Brain pericyte (primary cell): ENCODE measurements around the gene CABP4.
"Not testable (repeated sequence)": the region's sequence is repeated elsewhere in the genome, so short reads cannot be mapped to it uniquely, and the experiment has no call there.

Experiments
- DNase-seq: peaks from one replicate; pipeline ENCODE4 v3.0.0-alpha.2; 2012; ENCODE audit warnings: low read depth, low spot score

The CABP4 gene

DNA sequence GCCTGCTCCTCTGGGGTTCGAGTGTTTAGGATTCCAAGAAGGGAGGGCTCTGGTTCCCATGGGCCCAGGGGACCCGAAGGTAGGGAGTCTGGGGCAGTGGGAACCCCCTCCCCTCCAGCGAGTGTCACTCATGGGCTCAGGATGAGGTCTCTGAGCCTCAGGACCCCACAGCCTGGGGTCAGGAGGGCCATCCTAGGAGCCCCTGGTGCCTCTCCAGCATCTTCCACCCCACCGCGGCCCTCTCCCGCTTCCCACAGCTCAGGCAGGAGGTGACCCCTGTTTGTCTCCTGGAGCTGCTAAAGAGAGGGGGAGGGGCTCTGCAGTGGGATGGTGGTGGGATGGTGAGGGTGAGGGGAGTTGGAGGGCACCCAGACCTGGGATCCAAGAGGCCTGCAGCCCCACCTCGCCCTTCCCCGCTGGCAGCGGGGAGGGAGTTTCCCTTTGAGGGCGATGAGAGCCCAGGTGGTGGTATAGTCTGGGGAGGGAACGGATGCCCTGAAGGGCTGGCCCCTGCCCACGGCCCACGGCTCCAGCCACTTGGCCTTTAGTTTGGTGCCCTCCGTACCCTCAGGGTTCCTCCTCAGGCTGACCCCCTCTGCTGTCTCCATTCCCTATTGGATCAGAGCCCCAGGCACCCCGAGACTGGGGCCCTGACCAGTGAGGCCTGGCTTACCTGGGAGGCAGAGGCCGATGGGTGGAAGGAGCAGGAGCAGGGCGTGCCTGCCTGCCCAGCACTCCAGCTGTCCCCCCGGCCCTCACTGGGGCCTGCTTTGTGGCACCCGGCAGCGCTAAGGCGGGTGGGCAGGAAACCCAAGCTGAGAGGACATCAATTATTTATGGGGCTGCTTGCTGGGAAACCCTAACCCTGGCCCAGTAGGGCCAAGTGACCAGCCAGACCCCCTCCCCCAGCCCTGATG lies 1.1 kb upstream of the CABP4 start:
- no peak for DNase-seq

DNA sequence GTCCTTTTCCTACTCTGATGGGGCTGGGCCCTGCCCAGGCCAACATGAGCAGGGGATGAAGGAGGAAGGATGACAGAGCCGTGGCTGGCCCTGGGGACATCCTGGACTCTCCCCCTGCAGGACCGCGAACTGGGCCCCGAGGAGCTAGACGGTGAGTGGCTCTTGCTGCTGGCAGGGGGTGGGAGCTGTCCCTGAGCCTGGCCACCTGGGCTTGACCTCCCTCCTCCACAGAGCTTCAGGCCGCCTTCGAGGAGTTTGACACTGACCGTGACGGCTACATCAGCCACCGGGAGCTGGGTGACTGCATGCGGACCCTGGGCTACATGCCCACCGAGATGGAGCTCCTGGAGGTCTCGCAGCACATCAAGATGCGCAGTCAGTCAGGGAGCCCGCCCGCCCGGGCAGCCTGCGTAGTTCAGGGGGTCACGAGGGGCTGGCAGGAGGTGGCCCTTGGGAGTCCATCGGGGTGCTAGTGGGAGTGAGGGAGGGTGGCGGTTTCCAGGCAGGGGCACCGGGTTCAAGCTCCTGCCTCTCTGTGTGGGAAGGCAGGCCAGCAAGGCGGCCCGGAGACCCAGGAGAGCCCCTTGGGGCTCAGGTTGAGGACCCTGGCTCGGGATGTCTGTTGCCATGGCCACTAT lies 1.0 kb downstream of the CABP4 start:
- DNase-seq = no peak

GRCh38 chr11:67457453-67457852 lies 2.3 kb downstream of the CABP4 start:
- no peak for DNase-seq

DNA sequence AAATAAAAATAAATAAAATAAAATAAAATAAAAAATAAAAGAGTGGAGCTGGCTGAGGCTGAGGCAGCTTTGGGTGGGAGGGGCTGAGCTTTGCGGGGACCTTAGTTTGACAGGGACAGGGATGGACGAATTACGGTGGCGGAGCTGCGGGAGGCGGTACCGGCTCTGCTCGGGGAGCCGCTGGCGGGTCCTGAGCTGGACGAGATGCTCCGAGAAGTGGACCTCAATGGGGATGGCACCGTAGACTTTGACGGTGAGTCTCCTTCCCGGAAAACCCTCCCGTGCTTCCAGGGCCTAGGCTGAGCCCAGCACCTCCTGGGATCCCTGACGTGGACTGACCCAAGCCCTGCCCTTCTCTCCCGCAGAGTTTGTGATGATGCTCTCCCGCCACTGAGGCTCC lies 3.1 kb downstream of the CABP4 start:
- DNase-seq = no peak

- DNase-seq = no peak
Observed at GRCh38 chr11:67463186-67463585, 8.0 kb downstream of the CABP4 start.

DNA sequence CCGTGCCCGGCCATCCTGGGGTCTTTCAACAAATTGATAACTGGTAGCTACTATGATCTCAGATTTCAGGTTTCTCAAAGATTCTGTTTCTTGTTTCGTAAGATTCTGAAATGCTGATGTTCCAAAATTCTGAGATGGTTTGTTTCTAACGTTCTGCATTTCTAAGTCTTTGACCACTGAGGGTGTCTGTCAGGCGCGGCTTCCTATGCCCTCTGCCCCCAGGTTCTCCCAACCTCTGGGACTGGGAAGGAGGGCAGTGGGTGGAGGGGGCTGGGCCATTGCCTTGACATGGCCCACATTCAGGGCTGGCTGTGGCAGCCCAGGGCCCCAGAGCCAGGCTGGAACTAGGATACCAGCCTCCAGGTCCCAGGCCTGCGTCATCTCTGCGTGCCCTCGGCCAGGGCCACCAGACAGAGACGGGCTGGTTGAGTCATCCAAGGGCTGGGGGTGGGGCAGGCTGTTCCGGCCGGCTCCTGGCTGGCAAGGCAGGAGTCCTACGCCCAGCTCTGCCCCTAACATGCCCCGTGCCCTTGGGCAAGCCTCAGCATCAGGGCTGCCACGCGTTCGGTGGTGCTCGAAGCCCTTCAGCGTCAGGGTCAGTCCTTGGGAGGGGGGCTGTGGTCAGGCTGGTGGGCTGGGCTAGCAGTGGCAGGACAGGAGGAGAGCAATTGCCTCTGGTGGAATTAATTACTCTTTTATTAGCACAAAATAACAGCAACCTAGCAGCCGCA lies 8.7 kb downstream of the CABP4 start:
- DNase-seq = no peak

DNA sequence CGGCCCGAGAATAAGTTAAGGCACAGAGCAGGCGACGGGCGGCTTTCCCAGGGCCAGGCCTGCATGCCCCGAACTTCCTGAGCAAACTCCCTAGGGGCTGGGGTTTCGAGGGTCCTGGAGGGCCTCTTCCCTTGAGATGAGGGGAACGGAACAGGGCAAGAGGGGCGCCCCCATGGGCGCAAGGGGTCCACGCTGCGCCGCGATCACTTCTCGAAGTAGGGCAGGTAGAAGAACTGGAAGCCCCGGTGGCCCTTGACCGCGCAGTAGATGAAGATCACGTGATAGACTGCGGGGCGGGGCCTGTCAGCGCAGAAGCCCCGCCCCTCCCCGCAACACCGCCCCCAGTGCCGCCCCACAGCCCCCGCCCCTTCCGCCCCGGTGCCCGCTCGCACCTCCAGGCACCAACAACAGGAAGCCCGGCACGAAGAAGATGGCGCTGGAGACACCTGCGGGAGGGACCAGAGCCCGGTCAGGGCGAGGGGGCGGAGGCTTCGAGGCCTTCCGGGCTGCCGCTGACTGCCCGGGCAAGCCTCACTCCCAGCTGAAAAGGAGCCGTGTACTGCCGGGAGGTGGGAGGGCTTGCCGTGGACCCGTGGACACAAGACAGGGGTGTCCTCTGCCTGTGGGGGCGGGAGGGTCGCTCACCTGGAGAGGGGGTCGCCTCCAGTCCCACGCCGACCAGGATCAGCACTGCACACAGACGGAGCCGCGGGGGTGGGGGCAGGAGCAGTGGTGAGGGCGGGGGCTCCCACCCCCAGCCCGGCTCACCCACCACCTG lies 9.4 kb downstream of the CABP4 start:
- DNase-seq = no peak

DNA sequence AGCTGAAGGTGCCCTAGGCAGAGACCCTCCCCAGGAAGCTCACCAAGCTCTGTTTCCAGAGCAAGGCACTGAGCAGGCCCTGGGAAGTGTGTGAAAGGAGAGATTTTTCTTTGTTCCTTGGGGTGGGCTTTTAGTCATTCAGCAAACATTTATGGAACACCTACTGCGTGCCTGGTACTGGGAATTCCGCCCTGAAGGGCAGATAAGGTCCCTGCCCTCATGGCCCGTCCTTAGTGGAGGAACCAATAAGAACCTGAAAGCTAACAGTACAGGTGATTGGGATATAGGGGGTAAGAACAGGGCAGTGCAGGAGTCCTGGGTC lies 10.0 kb downstream of the CABP4 start:
- no peak for DNase-seq

GRCh38 chr11:67465530-67465929 lies 10.4 kb downstream of the CABP4 start:
- not testable (repeated sequence) for DNase-seq

GRCh38 chr11:67466367-67466766 lies 11.2 kb downstream of the CABP4 start:
- DNase-seq = no peak

DNA sequence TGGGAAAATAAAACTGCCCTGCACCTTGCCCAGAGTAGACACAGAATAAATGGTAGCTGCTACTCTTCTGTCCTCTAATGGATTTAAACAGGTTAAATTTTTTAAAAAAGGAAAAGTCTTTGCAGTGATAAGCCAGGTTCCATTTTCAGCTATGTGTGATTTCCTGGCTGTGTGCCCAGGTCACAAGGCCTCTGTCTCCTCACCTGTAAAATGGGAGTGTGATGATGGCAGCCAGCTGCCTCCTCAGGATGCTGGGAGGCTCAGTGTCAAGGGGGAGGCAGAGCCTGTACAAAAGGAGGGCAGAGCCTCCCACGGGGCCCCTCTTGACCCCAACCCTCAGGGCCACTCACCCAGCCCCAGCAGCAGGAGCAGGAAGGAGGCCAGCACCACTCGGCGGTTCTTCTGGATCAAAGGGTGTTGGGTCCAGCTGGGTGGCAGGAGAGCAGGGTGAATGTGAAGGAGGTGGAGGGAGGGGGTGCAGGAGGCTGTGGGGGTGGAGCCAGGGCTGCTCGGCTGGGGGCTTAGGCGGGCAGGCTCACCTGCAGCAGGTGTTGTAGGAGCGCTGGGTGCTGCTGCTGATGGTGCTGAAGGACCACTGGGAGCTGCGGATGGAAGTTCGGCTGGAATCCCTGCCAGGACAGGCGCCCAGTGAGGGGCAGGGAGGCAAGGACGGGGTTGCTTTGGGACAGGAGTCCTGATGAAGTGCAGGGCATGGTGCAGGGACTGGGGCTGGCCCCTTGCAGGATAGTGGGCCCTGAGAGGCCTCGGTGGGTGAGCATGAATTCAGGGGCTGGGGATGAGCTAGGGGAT lies 12.0 kb downstream of the CABP4 start:
- no peak for DNase-seq

DNA sequence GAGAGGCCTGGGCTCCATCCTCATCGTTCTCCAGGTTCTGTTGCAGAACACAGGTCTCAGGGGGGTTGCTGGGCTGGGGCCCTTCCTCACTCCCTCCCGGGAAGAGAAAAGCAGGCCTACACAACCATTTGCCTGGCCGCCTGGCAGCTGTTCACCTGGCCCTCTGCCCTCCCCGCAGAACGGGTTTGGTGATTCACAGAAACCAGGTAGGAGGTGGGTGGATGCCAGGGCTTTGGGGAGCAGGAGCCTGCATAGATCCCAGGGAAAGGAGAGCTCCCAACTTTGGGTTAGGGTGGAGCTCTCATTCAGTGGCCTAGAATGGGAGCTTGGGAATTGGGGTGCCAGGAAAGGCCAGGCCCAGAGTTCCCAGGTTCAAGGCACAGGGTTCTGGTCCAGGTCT lies 12.9 kb downstream of the CABP4 start:
- no peak for DNase-seq

GRCh38 chr11:67468456-67468758 lies 13.3 kb downstream of the CABP4 start:
- no peak for DNase-seq

DNA sequence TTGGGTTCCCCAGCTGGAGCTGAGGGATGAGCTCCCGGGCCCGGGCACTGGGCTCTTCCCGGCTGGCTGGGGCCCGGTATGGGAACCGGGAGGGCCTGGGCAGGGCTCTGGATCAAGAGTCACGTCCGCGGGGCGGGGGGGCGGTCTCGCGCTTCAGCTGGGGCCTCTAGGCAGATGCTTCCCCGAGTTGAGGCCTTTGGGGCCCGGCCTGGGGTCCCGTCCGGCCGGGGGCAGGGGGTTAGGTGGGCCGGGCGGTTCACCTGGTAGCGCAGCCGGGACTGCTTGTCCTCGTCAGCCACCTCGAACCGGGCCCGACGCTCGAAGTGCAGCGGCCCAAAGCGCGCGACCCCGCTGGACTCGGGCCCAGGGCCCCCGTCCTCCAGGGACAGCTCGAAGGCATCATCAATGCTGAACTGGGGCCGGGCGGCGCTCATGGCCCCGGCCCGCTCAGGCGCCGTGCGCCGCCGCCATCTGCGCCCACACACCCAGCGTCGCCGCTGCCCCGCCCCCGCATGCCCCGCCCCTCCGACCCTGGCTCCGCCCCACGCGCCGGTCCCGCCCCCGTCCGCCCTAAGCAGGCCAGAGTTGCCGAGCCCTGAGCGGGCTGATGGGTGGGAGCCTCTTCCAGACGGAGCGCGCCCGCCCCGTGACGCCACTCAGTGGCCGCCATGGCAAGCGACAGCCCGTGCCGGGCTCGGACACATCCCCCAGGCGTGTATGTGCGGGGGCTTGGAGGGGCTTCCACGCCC lies 13.8 kb downstream of the CABP4 start, which contains the start of gene TMEM134:
TSS of gene TMEM134 (minus strand) at position 493 of the 749 bp plus-strand sequence. CDS start at position 434, 59 bp downstream.
- peak; percentile 41 for DNase-seq

GRCh38 chr11:67469508-67469811 lies 14.3 kb downstream of the CABP4 start:
- no peak for DNase-seq

GRCh38 chr11:67470337-67471002 lies 15.3 kb downstream of the CABP4 start:
- DNase-seq = no peak

DNA sequence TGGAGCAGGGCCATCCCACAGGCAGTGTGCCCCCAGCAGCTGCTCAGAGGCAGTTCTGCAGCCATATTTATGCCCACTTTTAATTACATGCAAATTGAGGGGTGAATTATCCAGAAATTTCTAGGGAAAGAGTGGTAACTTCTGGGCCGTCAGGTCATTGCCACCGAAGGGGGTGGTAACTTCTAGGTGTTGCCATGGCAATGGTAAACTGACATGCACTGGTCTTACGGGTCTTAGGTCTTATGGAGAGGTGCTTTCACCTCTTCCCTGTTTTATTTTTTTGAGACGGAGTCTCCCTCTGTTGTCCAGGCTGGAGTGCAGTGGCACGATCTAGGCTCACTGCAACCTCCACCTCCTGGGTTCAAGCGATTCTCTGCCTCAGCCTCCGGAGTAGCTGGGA lies 17.7 kb downstream of the CABP4 start:
- no peak for DNase-seq

DNA sequence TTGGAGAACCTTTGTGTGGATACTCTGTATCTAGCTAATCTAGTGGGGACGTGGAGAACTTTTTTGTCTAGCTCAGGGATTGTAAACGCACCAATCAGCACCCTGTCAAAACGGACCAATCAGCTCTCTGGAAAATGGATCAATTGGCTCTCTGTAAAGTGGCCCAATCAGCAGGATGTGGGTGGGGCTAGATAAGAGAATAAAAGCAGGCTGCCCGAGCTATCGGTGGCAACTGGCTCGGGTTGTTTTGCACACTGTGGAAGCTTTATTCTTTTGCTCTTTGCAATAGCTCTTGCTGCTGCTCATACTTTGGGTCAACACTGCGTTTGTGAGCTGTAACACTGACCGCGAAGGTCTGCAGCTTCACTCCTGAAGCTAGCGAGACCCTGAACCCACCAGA lies 21.5 kb downstream of the CABP4 start:
- not testable (repeated sequence) for DNase-seq

DNA sequence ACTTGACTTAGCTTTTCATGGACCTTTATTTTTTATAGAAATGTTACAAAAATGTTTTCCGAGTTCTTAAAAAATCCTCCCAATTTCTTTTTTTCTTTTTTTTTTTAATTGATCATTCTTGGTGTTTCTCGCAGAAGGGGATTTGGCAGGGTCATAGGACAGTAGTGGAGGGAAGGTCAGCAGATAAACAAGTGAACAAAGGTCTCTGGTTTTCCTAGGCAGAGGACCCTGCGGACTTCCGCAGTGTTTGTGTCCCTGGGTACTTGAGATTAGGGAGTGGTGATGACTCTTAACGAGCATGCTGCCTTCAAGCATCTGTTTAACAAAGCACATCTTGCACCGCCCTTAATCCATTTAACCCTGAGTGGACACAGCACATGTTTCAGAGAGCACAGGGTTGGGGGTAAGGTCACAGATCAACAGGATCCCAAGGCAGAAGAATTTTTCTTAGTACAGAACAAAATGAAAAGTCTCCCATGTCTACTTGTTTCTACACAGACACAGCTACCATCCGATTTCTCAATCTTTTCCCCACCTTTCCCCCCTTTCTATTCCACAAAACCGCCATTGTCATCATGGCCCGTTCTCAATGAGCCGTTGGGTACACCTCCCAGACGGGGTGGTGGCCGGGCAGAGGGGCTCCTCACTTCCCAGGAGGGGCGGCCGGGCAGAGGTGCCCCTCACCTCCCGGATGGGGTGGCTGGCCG lies 22.3 kb downstream of the CABP4 start:
- DNase-seq = not testable (repeated sequence)
